ENCODE results near the gene WDR37.
"Not testable (repeated sequence)": the region's sequence is repeated elsewhere in the genome, so short reads cannot be mapped to it uniquely, and the experiment has no call there.

WDR37 gene

DNA sequence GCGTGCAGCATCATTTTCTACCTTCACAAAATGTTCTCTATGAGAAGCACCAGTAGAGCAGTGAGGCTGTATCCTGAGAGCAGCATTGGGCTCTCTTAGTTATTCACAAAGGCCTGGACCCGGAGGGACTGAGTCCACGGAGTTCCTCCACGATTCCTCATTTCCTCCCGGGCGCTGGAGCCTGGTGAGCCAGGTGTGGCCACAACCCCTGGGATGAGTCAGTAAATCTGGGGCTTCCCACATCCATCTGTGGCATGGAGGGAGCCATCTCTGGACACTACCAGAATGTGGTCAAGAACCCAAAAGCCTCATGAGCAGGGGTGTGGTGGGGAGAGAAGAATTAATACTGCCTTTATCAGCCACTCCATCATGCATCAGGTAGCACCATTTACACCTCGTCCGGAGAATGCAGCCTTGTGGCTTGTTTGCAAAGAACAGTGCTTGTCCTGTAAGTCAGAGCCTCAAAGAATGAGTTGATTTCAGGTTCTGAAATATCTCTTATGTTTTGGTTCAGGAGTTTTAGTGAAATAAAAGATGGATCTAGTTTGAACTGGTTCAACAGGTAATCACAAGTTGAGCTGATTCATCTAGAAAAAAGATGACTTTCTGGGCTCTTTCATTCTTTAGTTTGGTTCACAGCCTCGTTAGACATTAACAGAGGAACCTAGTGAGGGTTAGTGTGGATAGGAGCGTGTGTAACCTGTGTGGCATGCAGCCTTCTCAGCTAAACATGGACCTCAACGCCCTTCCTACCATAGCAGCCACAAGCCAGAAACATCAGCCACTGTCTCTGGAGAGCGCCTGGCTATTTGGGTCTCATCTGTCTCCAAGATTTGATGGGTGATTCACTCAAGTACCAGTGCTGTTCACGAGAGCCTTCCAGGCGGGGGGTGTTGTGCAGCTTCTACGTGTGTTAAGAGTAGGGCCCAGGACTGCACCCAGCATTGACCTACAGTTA lies 95.2 kb downstream of the WDR37 start:
- no peak for DNase-seq

- DNase-seq: no peak
These were observed 96.4 kb downstream of the WDR37 start for GRCh38 chr10:1152386-1153250.

DNA sequence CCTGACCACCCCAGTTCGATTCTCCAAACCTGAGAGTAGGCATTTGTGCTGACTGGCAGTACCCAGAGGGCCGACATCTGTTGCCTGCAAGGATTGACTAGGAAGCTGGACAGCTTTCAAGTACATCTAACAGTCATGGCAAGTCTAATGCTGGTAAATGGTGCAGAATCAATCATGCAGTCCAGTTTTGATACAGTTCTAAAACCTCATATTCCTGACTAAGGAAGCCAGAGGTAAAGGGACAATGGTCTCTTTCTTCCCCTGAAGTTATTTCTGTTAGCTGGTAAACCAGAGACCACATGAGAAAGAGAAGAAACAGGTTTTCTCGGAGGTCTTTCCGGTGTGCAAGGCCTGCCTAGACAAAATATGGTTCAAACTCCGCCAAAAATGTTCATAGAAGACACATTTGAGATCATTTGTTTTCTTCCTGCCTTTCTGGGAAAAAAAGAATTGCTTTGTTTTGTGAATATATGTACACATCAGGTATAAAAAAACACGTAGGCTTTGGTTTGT lies 97.1 kb downstream of the WDR37 start:
- no peak for DNase-seq

- DNase-seq: no peak
These were observed 97.7 kb downstream of the WDR37 start for GRCh38 chr10:1153805-1154351.

DNA sequence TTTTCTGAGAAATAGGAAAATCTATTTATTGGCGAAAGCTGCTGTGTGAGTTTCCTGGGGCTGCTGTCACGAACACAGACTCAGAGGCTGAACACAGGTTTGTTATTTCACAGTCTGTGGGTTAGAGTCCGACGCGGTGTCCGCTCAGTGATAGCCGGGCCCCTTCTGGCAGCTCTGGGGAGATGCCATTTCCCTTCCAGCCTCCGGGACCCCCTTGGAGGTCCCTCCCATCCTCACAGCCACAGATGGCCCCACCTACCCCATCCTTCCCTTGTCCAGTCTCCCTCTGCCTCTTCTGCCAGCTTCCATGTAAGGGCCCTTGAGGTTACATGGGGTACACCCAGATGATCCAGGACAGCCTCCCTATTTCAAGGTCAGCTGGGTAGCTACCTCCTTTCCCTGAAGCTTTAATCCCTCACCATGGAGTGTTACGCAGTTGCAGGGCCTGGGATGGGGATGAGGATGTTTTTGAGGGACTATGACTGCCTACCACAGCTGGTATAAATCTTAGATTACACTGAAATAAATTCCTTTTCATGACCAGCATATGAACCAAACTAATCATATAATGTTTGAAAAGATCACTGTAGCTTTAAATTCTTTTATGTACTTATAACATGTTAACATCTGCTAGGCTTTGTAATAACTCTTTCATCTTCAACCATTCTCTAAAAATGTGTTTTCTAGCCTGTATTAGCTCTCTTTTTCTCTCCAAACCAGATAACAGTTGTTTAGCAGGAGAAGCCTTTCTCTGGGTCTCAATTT lies 98.5 kb downstream of the WDR37 start:
- DNase-seq: no peak

- DNase-seq: no peak
These were observed 99.8 kb downstream of the WDR37 start for GRCh38 chr10:1155791-1156615.

- no peak for DNase-seq
These were observed 100.4 kb downstream of the WDR37 start for GRCh38 chr10:1156616-1156886.

DNA sequence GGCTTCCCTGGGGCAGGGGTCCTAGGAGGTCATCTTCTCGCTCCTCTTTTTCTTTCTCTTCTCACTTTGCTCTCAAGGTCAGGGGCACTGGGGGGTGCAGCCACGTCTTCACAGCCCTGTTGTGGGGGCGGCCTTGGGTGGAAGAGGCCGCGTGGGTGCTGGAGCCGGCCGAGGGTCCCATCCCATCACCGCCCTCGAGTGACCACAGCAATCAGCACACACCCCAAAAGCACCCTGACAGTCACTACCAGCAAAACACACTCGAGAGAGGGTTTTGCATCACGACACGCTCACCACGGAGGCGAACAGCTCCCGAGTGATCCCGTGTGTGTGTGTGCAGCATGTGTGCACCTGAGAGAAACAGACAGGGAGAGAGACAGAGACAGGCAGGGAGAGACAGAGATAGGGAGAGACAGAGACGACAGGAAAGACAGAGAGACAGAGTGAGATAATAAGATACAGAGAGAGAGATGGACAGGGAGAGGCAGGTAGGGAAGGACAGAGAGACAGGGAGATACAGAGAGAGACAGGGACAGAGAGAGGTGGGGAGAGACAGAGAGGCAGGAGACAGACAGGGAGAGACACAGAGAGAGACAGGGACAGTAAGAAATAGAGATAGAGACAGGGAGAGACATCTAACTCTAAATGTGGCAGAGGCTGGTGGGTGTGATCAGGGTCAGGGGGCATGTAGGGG lies 100.9 kb downstream of the WDR37 start:
- DNase-seq: no peak

DNA sequence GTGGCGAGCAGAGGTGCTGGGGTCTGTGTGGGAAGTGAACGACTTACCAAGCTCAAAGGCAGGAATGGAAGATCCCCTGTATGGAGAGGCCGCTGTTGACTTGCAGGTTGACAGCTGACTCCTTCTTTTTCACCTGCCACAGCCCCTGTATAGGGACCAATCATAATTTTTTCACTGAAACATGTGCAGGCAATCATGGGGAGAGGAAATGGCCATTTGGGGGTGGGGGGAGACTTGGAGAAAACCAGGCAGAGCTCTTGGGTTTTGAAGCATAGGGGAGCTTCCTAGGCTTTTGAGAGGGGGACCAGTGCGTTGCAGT lies 101.4 kb downstream of the WDR37 start:
- DNase-seq: no peak

DNA sequence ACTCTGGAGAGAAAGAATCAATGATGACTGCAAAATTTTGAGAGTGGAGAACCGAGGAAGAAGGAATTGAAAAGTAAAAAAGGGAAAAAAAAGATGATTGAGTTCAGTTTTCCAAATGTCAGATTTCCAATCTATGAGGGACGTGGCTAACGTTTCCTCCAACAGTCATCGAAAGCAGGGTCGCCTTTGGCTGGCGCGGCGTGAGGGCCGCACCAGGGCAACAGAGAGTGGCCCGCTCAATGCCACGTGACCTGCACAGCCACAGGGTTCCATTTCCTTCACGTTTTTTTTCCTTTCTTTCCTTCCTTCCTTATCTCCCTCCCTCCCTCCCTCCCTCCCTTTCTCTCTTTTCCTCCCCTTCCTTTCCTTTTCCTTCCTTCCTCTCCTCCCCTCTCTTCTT lies 101.9 kb downstream of the WDR37 start:
- DNase-seq: no peak

GRCh38 chr10:1158536-1158935 lies 102.4 kb downstream of the WDR37 start:
- not testable (repeated sequence) for DNase-seq

DNA sequence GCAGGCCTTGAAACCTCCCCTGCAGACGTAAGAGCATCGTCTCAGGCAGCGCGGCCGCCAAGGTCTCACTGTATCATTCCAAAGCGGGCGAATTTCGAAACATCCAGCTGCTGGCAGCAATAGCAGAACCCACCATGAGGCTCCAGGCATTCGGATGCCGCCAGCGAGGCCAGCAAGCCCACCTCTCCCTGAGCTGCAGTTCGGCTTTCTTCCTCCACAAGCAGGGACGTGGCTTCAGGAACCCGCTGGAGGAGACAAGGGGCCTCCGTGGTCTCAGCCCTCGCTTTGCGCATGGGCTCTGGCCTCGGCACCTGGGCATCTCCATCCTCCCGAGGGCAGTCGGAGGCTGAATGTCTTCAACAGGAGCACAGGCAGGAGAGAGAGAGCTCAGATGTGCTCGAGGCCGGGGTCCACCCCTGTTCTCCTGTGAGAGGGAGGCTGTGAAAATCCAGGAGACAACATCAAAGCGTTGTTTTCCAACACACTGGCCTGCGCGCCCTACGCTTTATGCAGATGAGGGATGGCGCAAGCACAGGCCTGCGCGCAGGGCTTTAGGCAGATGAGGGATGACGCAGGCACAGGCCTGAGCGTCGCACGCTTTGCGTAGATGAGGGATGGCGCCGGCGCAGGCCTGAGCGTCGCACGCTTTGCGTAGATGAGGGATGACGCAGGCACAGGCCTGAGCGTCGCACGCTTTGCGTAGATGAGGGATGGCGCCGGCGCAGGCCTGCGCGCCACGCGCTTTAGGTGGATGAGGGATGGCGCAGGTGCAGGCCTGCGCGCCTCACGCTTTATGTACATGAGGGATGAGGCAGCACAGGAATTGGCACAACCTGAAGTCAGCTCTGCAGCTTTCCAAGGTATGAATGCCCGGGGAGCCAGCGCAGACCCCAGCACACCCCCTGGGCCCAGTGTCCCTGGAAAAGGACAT lies 103.2 kb downstream of the WDR37 start:
- no peak for DNase-seq

GRCh38 chr10:1160561-1161314 lies 104.6 kb downstream of the WDR37 start:
- DNase-seq: no peak

GRCh38 chr10:1161315-1161673 lies 105.1 kb downstream of the WDR37 start:
- peak in 1 of 58 donors; percentile 54 for DNase-seq

DNA sequence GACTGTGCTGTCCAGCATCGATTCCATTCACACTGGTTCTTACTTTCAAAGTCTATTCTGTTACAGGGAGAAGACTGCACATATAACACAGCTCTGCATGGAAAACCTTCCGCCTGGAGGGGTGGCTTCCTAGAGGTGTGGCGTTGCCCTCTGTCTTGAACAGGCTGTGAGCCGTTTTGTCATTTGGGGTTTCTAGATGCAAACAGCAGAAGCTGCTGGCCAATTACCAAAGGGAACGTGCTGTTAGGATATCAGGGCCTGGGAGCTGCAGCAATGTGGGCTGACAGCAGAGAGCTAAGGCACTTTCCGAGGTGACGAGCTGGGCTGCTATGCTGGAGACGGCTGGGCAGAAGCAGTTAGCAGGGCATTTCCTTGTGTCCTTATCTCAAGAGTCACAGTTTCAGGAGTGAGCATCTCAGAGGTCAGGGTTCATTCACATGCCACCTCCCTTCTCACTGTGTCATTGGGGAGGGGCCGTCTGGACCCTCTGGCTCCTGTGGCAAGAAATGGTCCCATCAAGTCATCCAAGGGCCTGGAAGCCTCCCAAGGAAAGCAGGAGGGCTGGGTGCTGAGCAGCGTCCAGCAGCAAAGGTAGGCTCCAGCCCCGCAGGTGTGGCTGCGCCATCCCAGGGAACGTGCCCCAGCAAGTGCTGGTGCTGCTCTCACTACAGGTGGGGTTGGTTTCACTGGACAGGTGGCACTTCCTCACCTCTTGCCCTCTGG lies 106.5 kb downstream of the WDR37 start:
- DNase-seq: no peak

DNA sequence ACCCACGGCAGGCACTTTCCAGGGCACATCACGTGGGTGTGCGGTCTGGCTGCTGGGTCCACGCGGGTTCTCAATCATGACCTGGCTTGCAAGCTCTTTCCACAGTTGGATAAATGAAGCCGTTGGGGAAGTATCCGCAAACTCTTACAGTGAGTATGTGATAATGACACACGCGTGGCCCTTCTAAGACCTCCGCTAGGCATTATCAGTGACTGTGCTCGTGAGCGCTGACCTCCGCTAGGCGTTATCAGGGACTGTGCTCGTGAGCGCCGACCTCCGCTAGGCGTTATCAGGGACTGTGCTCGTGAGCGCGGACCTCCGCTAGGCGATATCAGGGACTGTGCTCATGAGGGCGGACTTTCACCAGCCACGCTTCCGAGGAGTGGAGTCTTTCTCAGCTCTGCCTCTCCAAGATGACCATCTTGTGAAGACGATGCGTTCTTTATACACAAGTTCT lies 107.0 kb downstream of the WDR37 start:
- DNase-seq: no peak

GRCh38 chr10:1163831-1164230 lies 107.6 kb downstream of the WDR37 start:
- peak in 1 of 58 donors; percentile 31 for DNase-seq

Measured in anterior cingulate cortex (tissue), 58 donors.